RPMI7951 (cell line): Measurements from ENCODE around the gene CEBPE. TPM values are rescaled to one million over a fixed set of nuclear protein-coding genes. Genes with fewer than 3 reads are reported as not detected.
"Not testable (repeated sequence)": the region's sequence is repeated elsewhere in the genome, so short reads cannot be mapped to it uniquely, and the experiment has no call there.

Experiments used
- DNase-seq: peaks from one replicate; pipeline ENCODE4 v3.0.0-alpha.2; 2012; ENCODE audit warnings: low read depth
- total RNA-seq: library from RNA; depleted of rRNA; stranded (reverse); fragments of >200 nt; shearing (Covaris generic); gene quantifications from 2 replicates; pipeline ENCODE4 v1.2.3, GENCODE V29; 2014

The CEBPE gene
- total RNA-seq, 1 experiment from 2014 or later = not detected

GRCh38 chr14:23121361-23121771, 2.3 kb upstream of the CEBPE start:
- peak; percentile 14 for DNase-seq

- peak; percentile 70 for DNase-seq
Measured at GRCh38 chr14:23120541-23121251, 1.6 kb upstream of the CEBPE start.

DNA sequence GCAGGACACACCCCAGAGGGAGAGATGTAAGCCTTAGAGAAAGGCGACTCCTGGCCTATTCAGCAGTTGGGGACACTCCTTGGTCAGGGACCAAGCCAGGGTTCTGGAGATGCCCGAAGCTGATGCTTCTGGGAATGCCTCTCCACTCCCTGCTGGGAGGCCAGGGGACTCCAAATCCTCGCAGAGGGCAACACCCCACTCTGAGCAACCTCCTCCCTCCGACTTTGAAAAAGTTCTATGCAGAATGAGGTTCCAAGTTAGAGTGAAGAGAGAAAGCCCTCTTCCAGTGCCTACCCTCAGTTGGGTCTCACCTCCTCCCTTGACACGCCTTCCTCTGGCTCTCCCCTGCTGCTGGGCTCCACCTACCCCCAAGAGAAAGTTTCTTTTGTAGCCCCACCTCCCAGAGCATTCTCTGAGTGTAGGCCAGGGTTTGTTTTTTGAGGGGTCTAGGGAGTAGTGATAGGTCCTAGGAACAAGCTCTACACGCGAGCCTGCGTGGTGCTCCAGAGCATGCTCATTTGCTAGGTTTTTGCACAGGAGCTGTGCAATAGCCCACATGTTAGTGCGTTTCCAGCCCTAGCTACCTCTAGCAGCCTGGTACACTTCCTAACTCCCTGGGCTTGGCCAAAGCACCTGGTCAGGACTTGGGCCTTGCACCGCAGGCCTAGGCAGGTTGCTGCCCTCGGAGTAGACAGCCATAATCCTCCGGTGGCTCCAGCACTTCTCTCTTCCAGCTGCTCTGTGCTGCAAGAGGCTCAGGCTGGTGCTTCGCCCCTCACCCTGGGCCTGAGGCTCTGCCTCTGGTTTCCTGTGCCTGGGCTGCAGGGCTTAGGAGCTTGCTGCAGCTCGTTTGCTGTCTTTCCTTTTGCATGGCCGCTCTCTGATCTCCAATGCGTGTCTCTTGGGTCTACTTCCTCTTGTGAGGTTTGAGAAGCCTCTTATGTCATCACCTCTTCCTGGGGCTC, 590 bp upstream of the CEBPE start:
- no peak for DNase-seq

DNA sequence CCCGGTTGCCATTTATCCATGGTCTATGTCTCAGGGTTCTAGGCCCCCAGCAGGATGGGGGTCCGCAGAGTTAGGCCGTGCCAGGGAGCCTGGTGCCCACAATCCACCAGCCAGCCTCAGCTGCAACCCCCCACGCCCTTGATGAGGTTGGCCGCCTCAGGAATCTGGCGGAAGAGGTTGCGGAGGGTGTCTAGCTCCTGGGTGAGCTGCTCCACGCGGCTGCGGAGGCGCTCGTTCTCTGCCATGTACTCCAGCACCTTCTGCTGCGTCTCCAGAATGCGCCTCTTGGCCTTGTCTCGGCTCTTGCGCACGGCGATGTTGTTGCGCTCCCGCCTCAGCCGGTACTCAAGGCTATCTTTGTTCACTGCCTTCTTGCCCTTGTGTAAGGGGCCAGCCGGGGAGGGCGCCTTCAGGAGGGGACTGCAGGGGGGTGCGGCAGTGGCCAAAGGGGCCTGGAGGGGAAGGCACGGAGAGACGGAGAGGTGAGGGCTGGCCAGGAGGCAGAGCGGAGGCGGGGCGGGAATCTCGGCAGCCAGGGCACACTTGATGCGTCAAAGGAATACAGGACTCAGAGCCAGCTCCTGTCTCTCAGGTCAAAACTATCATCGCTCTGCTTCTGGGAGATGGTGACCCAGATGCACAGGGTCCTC, 1.6 kb downstream of the CEBPE start:
- DNase-seq = no peak

DNA sequence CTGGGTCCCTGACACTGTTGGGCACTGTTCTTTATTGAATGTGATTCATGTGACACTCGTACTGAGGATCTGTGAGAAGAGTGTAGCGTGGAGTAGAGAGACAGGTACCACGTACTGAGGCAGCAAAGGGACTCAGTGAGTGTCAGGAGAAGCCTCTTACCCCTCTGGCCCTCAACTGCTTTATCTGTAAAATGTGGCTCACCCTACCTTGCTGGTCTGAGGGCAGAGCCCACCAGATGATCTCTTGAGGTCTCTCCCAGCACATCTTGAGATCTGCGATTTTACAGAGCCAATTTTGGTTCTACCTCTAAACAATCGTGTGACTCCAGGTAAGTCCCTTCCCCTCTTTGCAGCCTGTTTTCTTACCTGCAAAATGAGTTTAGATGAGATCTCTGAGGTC, 3.1 kb downstream of the CEBPE start:
- DNase-seq = no peak

GRCh38 chr14:23115039-23115731, 3.9 kb downstream of the CEBPE start:
- DNase-seq = peak; percentile 92

DNA sequence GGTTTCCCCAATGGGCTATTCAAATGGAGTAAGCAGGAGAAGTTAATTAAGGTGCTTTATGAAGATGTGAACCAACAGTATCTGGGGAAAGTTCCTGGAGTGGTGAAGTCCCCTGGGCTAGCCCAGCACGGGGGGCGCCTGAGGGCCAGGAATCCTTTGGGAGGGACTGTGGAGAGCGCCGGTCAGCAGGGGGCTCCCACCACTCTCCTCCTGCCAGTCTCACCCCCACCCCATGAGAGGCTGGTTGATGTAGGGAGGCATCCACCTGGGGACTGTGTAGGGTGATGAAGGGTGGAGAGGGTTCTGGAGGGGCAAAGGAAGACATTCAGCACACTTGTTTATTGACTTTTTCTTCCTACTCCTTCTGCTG, 4.4 kb downstream of the CEBPE start:
- DNase-seq = no peak

DNA sequence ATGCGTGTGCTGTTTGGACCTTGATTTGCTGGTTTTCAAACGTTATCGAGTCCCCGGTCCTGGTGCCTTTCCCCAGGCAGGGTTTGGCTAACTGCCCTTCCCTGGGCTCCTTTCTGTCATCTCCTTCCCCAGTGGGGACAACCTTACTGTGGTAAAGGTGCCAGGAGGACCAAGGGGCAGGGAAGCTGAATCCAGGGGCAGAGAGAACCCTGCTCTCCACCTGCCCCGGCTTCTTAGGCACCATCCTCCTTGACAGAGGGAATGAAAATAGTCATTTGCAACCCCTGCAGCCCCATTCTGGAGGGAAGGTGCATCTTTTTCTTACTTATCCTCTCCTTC, 5.0 kb downstream of the CEBPE start:
- DNase-seq = no peak

DNA sequence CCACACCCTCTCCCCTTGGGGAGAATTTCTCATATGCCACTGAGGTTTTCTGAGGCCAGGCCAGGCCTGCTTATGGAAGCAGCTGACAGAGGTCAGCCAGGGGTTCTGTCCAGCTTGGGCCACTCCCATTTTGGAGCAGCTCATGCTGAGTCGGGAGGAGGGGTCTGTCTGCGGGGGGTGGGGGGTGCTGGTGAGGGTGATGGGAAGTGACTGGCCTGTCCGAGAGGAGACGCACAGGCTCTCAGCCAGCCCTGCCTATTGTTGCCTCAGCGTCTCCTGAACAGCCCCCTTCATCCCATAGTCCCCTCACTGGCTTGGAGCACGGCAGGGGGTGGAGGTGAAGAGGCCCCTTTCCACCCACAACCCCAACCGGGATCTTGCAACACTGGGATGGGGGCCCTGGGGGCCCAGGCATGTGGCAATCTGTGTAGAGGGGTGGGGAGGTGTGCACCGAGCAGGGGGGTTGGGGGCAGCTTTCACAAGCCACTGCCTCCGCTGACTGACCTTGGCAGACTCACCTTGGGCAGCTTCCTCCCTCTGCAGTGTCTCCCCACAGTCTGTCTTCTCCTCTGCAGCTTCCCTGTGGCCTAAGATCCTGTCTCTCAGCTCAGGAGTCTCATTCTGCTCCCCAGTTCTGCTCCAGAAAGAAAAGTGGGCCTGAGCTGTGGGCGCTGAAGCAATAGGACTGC, 5.5 kb downstream of the CEBPE start:
- DNase-seq = no peak

DNA sequence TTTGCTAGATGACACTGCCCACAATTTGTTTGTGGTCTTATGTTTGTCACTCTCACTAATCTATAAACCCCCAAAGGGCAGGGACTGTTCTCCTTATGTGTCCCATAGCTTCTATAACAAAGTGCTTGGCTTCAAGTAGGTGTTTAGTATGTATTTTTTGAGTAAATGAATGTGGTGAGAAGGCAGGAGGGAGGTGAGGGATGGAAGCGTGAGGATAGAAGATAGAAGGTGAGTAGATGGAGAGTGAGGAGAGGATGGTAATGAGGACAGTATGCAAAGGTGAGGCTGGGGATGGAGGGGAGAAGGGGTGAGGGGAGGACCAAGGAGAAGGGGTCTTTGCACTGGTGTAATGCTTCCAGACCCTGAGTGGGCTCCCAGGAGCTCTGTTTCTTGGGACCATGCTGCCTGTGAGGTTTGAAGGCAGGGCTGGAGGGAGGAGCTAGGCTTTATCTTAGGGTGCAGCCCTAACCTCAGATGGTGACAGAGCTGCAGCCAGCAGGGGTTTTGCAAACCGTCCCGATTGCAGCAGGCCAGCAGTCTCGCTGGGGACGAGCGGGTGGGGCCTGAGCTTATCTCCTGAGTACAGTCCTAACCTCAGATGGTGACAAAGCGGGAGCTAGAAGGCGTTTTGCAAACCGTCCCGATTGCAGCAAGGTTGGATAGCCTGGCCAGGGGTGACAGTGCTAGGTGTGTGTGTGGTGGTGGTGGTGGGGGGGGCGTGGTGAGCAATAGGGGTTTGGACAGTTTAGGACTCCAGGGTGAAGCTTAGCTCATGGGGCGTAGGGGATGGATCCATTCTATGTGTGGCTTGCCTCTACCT, 6.5 kb downstream of the CEBPE start:
- no peak for DNase-seq

GRCh38 chr14:23110579-23111365, 8.3 kb downstream of the CEBPE start:
- no peak for DNase-seq

DNA sequence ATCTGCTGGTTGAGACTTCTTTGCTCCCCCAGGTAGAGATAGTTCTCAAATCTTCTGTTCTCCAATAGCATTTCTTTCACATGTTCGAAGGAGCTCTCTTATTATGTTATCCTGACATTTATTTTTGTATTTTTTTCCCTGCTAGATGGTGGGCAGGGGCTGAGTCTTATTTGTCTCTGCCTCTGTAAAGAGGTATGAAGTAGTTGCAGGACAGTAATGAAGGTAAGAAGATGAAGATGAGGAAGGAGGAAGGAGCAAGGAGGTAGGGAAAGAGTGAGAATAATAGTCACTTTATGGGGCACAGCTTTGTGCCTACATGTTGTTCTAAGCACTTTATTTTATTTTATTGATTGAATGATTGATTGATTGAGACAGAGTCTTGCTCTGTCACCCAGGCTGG, 9.3 kb downstream of the CEBPE start:
- DNase-seq = no peak

GRCh38 chr14:23108169-23108568, 10.9 kb downstream of the CEBPE start:
- DNase-seq = not testable (repeated sequence)

- not testable (repeated sequence) for DNase-seq
Measured at GRCh38 chr14:23107620-23108019, 11.4 kb downstream of the CEBPE start.

DNA sequence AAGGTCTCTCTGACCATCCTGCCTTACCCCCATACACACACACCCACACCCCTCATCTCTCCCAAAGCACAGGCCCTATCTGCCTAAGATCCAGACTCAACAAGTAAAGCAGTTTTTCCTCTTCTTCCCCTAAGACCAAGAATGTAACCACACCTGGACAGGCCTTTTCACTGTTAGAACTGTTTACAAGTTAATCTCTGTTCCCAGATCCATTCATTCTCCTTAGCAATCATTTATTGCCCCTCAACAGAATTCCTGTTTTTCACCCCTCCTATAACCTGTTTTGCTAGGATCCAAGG, 12.4 kb downstream of the CEBPE start:
- DNase-seq = no peak

- no peak for DNase-seq
Measured at GRCh38 chr14:23105348-23105824, 13.7 kb downstream of the CEBPE start.

GRCh38 chr14:23104591-23105347, 14.3 kb downstream of the CEBPE start, which contains the start of gene CIROP:
Gene CIROP (minus strand): TSS chr14:23104989. CDS start chr14:23104920, 69 bp downstream.
- no peak for DNase-seq

DNA sequence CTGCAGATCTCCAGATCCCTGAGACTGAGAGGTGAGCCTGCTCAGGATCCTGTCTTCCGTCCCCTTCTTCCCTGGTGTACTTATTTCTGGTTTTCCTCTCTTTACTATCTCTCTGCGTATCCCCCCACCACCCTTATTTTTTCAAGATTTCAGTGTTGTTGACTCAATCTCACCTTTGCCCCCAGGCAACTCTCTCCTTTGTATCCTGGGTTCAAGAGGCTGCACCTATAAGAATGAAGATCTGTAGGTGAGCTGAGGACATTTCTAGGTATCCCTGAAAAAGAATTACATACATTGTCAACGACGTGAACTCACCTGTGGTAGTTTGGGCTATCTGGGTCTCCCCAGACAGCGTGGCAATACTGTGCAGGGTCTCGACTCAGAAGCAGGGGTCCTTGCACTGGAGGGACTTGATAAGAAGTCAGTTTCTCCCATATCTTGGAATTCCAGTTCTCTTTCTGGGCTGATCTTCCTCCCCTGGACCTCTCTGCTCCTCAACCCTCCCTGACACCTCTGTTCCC, 14.9 kb downstream of the CEBPE start:
- DNase-seq = no peak

DNA sequence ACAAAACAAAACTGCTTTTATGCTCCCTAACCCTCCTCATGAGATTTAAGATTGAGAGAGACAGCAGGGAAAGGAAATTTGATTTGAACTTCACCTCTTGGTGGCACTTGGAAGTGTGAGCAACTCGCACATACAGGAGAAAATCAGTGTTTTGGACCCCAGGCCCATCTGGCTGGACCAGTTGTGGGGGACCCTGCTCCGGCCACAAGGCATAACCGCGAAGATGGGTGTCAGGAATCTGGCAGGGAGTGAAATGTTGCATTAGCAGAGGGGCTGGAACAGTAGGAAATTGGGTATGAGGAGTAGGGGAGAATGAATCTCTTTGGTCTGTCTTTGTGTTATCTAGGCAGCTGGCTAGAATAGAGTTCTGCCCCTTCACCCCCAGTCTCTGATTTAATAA, 15.5 kb downstream of the CEBPE start:
- no peak for DNase-seq
